Epithelial cell of esophagus (primary cell): Measurements from ENCODE around the gene ATP6V0B.
A peak's percentile ranks its signal among the peaks of the same experiment; 100 is the strongest.

Experiments
- DNase-seq: peaks from one replicate; pipeline ENCODE4 v3.0.0; 2010; ENCODE audit warnings: low read depth
- H3K4me3 ChIP-seq: 2 replicates; pipeline ENCODE4 v1.5.1; 2011; ENCODE audit warnings: mild to moderate bottlenecking, low read length, control low read depth
- TF ChIP-seq, protein P1 (sequence below): IDR thresholded peaks from 2 replicates; pipeline ENCODE4 v1.5.1; 2011; ENCODE audit warnings: low read depth, mild to moderate bottlenecking, low read length, control low read depth, inconsistent platforms; ENCODE audit not compliant: insufficient read depth; ENCODE audit errors: missing control alignments

Gene ATP6V0B

DNA sequence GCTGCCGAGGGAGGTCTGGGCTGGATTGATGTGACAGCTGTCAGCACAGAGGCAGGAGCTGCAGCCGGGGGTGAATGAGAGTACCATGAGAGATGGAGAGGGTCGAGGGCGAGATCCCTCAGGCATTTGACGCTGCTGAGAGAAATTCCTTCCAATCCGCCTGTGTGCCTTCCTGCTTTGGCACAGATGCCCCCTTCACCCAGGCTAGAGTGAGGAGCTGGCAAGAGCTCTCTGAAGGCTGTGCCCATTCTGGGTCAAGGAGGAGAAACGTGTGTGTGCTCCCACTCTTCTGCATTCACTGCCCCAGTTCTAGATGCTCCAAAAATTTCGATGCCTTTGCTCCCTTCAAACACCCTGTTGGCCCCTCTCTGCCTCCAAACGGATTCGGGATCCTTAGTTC, 36.4 kb upstream of the ATP6V0B start:
- TF ChIP-seq, protein P1, sequence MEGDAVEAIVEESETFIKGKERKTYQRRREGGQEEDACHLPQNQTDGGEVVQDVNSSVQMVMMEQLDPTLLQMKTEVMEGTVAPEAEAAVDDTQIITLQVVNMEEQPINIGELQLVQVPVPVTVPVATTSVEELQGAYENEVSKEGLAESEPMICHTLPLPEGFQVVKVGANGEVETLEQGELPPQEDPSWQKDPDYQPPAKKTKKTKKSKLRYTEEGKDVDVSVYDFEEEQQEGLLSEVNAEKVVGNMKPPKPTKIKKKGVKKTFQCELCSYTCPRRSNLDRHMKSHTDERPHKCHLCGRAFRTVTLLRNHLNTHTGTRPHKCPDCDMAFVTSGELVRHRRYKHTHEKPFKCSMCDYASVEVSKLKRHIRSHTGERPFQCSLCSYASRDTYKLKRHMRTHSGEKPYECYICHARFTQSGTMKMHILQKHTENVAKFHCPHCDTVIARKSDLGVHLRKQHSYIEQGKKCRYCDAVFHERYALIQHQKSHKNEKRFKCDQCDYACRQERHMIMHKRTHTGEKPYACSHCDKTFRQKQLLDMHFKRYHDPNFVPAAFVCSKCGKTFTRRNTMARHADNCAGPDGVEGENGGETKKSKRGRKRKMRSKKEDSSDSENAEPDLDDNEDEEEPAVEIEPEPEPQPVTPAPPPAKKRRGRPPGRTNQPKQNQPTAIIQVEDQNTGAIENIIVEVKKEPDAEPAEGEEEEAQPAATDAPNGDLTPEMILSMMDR = no peak
- no peak overlapping the region for H3K4me3 ChIP-seq

DNA sequence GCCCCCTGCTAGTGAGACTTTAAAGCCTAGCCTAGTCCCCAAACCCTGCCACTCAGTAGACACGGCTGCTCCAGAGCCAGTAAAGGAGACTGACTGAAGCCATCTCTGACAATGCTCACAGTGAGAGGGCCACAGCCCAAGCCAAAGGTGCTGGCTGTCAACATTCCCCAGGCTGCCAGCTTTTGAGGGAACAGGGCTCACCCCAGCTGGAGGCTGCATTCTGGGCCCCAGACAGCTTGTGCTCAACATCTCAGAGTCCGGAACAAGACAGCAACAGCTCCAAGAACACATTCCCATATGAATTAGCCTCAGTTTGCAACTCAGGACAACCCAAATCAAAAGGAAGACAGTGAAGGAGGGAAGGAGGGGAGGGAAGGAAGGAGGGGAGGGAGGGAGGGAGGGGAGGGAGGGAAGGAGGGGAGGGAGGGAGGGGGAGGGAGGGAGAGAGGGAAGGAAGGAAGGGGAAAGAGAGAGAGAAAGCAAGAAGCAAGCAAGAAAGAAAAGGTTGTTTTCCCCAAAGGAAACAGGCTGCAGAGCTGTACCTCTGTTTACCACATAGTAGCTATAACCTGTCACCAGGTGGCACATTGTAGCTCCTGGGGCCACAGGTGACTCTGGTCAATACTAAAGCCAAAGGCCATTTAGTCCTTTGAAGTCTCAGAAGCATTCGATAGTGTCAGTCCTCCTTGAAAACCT, 35.7 kb upstream of the ATP6V0B start:
- no peak overlapping the region for H3K4me3 ChIP-seq
- TF ChIP-seq, protein P1 = no peak
- no peak for DNase-seq

More for the DNA sequence above, 36.4 kb upstream of the ATP6V0B start:
- DNase-seq = no peak

DNA sequence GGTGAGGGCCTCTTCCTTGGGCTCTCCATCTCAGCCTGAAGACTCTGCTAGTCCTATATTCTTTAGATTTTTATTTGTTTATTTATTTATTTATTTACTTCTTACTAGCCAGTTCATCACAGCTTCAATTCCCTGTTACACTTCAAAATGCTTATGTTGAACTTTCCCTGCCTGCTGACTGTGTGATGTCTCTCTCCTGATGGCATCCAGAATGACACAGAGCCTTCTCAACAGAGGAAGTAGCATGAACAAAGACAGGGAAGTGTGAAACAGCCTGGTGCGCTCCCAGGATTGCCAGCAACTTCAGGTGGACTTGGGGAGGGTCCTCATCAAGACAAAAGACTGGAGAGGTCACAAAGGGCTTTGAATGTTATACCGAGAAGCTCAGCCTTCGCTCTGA, 32.3 kb upstream of the ATP6V0B start:
- TF ChIP-seq, protein P1 = no peak
- DNase-seq = no peak
- H3K4me3 ChIP-seq = no peak overlapping the region

DNA sequence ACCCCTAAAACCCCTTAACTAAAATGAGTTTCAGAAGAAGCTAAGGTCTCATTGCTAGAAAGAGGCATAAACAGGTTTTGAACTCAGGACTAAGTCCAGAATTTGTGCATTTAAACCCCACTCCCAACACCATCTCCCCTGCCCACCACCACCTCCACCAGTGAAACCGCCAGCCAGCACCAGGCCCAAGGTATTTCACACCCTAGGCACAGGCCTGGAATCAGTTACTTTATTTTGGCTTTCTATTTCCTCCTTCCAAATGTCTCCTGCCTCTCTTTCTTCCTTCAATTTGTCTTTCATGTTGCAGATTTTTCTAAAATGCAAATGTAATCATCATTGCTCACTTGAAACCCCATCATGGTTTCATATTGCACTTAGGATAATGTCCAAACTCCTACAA, 29.9 kb upstream of the ATP6V0B start:
- no peak overlapping the region for H3K4me3 ChIP-seq
- TF ChIP-seq, protein P1 = no peak
- DNase-seq = no peak

DNA sequence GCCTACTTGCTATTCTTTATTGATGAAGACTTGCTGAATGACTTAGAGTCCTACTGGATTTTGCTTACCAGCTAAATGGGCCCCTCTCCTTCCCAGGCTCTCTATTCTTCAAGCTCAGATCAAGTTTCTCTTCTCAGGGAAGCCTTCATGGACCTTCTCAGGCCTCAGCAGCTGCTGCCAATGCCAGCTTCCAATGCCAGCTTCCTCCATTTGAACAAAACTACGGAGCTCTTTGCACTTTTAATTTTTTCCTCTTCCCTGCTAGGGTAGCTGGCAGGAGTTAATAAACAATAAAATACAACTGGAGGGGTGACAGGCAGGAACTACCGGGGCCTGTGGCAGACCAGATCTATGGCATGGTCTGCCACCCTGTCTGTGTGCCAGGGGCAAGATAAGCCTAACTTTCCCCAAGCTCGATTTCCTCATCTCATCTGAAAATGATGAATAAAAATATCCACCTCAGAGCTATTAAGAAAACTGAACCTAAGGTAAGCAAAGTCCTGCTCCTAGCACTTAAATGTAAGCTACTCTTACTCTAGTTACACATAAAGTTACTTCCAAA, 29.0 kb upstream of the ATP6V0B start:
- TF ChIP-seq, protein P1 = no peak
- no peak for DNase-seq
- peak overlapping the region; percentile 86 for H3K4me3 ChIP-seq

DNA sequence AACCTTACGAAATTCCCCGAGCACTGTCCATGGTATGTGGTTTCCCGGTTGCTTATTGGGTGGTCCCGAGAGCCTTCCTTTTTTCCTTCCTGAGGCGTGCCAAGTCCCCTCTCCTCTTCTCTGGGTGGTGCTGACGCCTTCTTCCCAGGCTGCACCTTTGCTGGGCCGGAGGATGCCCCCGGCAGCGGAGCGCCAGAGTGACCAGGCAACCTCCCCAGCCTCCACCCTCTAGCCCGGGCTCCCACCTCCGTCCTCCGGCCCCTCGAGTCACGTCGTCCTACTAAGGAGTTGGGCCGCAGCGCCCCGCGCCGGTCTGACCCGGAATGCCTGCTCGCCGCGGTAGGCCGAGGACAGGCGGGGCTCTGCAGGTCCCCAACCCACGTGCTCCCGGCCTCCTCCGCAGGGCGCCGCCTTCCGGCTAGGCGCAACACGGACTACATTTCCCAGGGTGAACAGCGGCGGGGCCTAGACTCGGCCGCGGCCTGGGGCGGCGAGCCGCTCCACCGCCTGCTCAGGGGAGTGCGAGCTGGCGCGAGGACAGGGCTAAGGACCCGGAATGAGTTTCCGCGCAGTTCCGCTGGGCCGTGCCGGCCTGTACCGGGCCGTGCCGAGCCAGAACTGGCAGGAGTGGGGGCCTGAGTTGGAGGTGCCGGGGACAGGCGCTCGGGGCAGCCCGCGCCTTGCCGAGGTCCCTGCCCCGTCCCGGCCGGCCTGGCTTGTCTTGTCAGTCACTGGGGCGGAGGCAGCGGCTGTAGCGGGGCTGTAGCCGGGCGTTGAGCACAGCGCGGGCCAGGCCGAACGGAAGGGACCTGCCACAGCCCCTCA, 28.3 kb upstream of the ATP6V0B start, which contains the start of gene IPO13:
Gene IPO13, plus strand, starts transcription at position 715 of the 825 bp plus-strand sequence. CDS start 651 bp downstream, outside the sequence.
- H3K4me3 ChIP-seq = peak within 1 kb of the TSS; percentile 86
- peak; percentile 97 for DNase-seq
- TF ChIP-seq, protein P1 = peak; percentile 42
